Heart right ventricle (tissue), 16 donors: Measurements from ENCODE around the gene ENTREP1. TPM values are rescaled to one million over a fixed set of nuclear protein-coding genes. Genes with fewer than 3 reads are reported as not detected.

ENCODE experiments used
- ATAC-seq, 8 donors: fragments of 200-7000 bp; cut with Tn5 transposase; one replicate each; pipeline ENCODE4 v1.9.1; 2020; ENCODE audit warnings: mild to moderate bottlenecking in 8 of 8, moderate library complexity in 8 of 8, moderate number of reproducible peaks in 1 of 8
- DNase-seq, 2 donors: peaks; one replicate each; pipeline ENCODE4 v3.0.0-alpha.2; 2020
- H3K27ac ChIP-seq, 10 donors: fragments of 200-600 bp; sonication (generic) in 2 of 10; one replicate each; pipeline versions ENCODE4 v1.5.0 to v1.8.0; 2020 to 2022; ENCODE audit warnings: mild to moderate bottlenecking in 3 of 10
- H3K27me3 ChIP-seq, 7 donors: fragments of 200-600 bp; one replicate each; pipeline ENCODE4 v1.8.0; 2021 to 2022; ENCODE audit warnings: mild to moderate bottlenecking in 2 of 7
- H3K36me3 ChIP-seq, 9 donors: fragments of 200-600 bp; sonication (generic) in 1 of 9; one replicate each; pipeline versions ENCODE4 v1.5.0 to v1.8.0; 2020 to 2022; ENCODE audit warnings: mild to moderate bottlenecking in 2 of 9
- H3K4me1 ChIP-seq, 9 donors: fragments of 200-600 bp; sonication (generic) in 1 of 9; one replicate each; pipeline versions ENCODE4 v1.5.0 to v1.8.0; 2020 to 2022; ENCODE audit warnings: mild to moderate bottlenecking in 4 of 9
- H3K4me3 ChIP-seq, 10 donors: fragments of 200-600 bp; sonication (generic) in 2 of 10; one replicate each; pipeline versions ENCODE4 v1.5.0 to v1.8.0; 2020 to 2022; ENCODE audit warnings: mild to moderate bottlenecking in 7 of 10, moderate library complexity in 2 of 10
- H3K9me3 ChIP-seq, 11 donors: fragments of 200-600 bp in 10 of 11; sonication (generic) in 2 of 11; one replicate each; pipeline versions ENCODE4 v1.5.0 to v1.8.0; 2013 to 2022; ENCODE audit warnings: mild to moderate bottlenecking in 2 of 11, control low read depth in 1 of 11, moderate library complexity in 1 of 11
- CTCF ChIP-seq, 9 donors: fragments of 200-600 bp; sonication (generic) in 2 of 9; IDR thresholded peaks; one replicate each; pipeline versions ENCODE4 v1.5.0 to v1.8.0; 2021 to 2022; ENCODE audit warnings: antibody characterized with exemption in 9 of 9, mild to moderate bottlenecking in 5 of 9, moderate library complexity in 1 of 9
- WGBS, 2 donors: extraction: QIAGEN DNeasy Blood & Tissue Kit; methylation state at CpG; one replicate each; pipeline ENCODE4 v1.1.7; 2013; ENCODE audit warnings: inconsistent platforms in 1 of 2; 5-methylcytosine and 5-hydroxymethylcytosine counted together
- intact Hi-C, 10 donors: fragments of 100-400 bp; cut with DNase I; formaldehyde crosslinking; loops; one replicate each; pipeline versions ENCODE4 v1.11.1 to v1.14.2; 2022
- polyA plus RNA-seq, 2 donors: library from polyadenylated mRNA; stranded (reverse); fragments of 200-250 nt; gene quantifications; one replicate each; pipeline ENCODE4 v1.2.3, GENCODE V29; 2013
- total RNA-seq, 10 donors: library from RNA; stranded (reverse); fragmentation: NEBNext Ultra II Directional in 3 of 10; extraction: Animal tissue kit (Norgen Biotek cat#: 25700) in 3 of 10; gene quantifications; one replicate each; pipeline versions ENCODE4 v1.2.1 to v1.2.4, GENCODE V29; 2021 to 2023
- donor health status: Arrhythmogenic right ventricular cardiomyopathy.
- donor health status: ischemic (EF 13 %, LVEDD 7.1; RV severe dilation, severe dysfunction).
- donor health status: healthy with polysubstance abuse.
- donor health status: DM: no; HTN: yes; CAD: no.
- donor health status: DM: no; HTN: no; CAD: no.
- donor health status: ischemic (EF 25% LVEDD 6.9; RV normal size, moderate dysfunction).
- donor health status: ischemic (EF 25% LVEDD 5.7; RV mildly dilated, moderate dysfunction).
- donor health status: healthy.
- donor health status: DM: yes; HTN: yes; CAD: no.
- donor health status: Ischemic cardiomyopathy.
- donor health status: ischemic (EF 35%, LVEDD 5.7; RV mildly dilated, moderate dysfunction).
- donor health status: nonischemic (EF 11% LVEDD 7.7; RV severe dilation, severe dysfunction).
- donor health status: DM: yes; HTN: yes; CAD: no.
- donor health status: PGD.
- donor health status: ischemic (EF 29% LVEDD 5.4; RV normal size, mild dysfunction).
- donor health status: nonischemic (EF 23%, LVEDD 6.1; RV moderate dilation, normal function).

The ENTREP1 gene
- total and polyA plus RNA-seq, 12 donors: 12.3 to 40.5 (median 26.6) TPM

- peak in 1 of 8 donors; percentile 27 for ATAC-seq
- no peak overlapping the region for H3K27ac ChIP-seq
- peaks cover 0 to 38% (median 16%) of the 10 kb centered on the region in 9 donors for H3K4me1 ChIP-seq
- H3K9me3 ChIP-seq: peaks cover 0 to 4% (median 0%) of the 10 kb centered on the region in 11 donors
- DNase-seq: no peak
- 11 to 15% methylated on average over 1 of the region's 1 CpG for WGBS, 2 donors
- TF ChIP-seq CTCF (IDR thresholded peaks at IDR 0.05): no peak
- intact Hi-C loops: no loop called here
- H3K36me3 ChIP-seq: no peaks in the 10 kb centered on the region
- no peaks in the 10 kb centered on the region for H3K27me3 ChIP-seq
- H3K4me3 ChIP-seq: no peak overlapping the region
Observed at GRCh38 chr9:69363191-69363590, 38.2 kb downstream of the ENTREP1 start.

- Histone ChIP-seq H3K4me3 (no peak overlapping the region), H3K27ac (peak overlapping the region in 9 of 10 donors; percentile 2 to 73 (median 17)), H3K9me3 (peaks cover 0 to 4% (median 0%) of the 10 kb centered on the region in 11 donors), H3K4me1 (peaks cover 0 to 29% (median 16%) of the 10 kb centered on the region in 9 donors), H3K36me3 (no peaks in the 10 kb centered on the region), H3K27me3 (no peaks in the 10 kb centered on the region)
- intact Hi-C loops: no loop called here
- no peak for DNase-seq
- no peak for TF ChIP-seq CTCF (IDR thresholded peaks at IDR 0.05)
- WGBS, 2 donors: 65 to 84% methylated on average over 3 of the region's 3 CpGs
- ATAC-seq: peak in 5 of 8 donors; percentile 35 to 81 (median 67)
Observed at GRCh38 chr9:69364510-69365150, 39.6 kb downstream of the ENTREP1 start.

- intact Hi-C loops: loop anchor here in 3 of 10 donors (1.0 to 10.0 kb wide), 3 partner anchors 28 to 126 kb away; no protein-coding TSS in a partner anchor
- ATAC-seq (no peak), DNase-seq (no peak)
- WGBS, 2 donors: 12 to 26% methylated on average over 2 of the region's 2 CpGs
- peaks cover 1 to 51% (median 22%) of the 10 kb centered on the region in 9 donors for H3K4me1 ChIP-seq
- peaks cover 0 to 4% (median 0%) of the 10 kb centered on the region in 11 donors for H3K9me3 ChIP-seq
- TF ChIP-seq CTCF (IDR thresholded peaks at IDR 0.05): no peak
- H3K27me3 ChIP-seq: no peaks in the 10 kb centered on the region
- H3K36me3 ChIP-seq: peaks cover 0 to 10% (median 0%) of the 10 kb centered on the region in 9 donors
- no peak overlapping the region for H3K4me3 ChIP-seq
- H3K27ac ChIP-seq: peak overlapping the region in 2 of 10 donors; percentile 2 to 23
Observed at GRCh38 chr9:69370430-69370829, 45.4 kb downstream of the ENTREP1 start.

GRCh38 chr9:69371001-69371400, 46.0 kb downstream of the ENTREP1 start:
- TF ChIP-seq CTCF (IDR thresholded peaks at IDR 0.05): no peak
- intact Hi-C loops: loop anchor here in 2 of 10 donors (5.0 to 10.0 kb wide), 2 partner anchors 39 to 126 kb away; no protein-coding TSS in a partner anchor
- ATAC-seq: peak in 1 of 8 donors; percentile 39

More at GRCh38 chr9:69371001-69371400, 46.0 kb downstream of the ENTREP1 start:
- H3K27ac ChIP-seq: peak overlapping the region in 2 of 10 donors; percentile 2 to 23
- WGBS, 2 donors: 28 to 33% methylated on average over 1 of the region's 1 CpG
- peaks cover 0 to 10% (median 0%) of the 10 kb centered on the region in 9 donors for H3K36me3 ChIP-seq
- no peak for DNase-seq
- H3K27me3 ChIP-seq: no peaks in the 10 kb centered on the region
- peaks cover 0 to 4% (median 0%) of the 10 kb centered on the region in 11 donors for H3K9me3 ChIP-seq
- H3K4me1 ChIP-seq: peaks cover under 1 to 50% (median 25%) of the 10 kb centered on the region in 9 donors
- no peak overlapping the region for H3K4me3 ChIP-seq
